ENCODE measurements around the gene BMP8B. TPM values are rescaled to one million over a fixed set of nuclear protein-coding genes. Genes with fewer than 3 reads are reported as not detected.
"Not testable (repeated sequence)": the region's sequence is repeated elsewhere in the genome, so short reads cannot be mapped to it uniquely, and the experiment has no call there.

BMP8B gene
- total RNA-seq, 1 donor from 2014 or later = 0.16 TPM

GRCh38 chr1:39808784-39809517, 20.3 kb upstream of the BMP8B start:
- no peak for DNase-seq

- DNase-seq = no peak
These were observed 16.7 kb upstream of the BMP8B start for GRCh38 chr1:39805385-39805784.

GRCh38 chr1:39802496-39803260, 14.0 kb upstream of the BMP8B start:
- no peak for DNase-seq

GRCh38 chr1:39800471-39800835, 11.8 kb upstream of the BMP8B start:
- DNase-seq = no peak

GRCh38 chr1:39799770-39800470, 11.3 kb upstream of the BMP8B start:
- peak; percentile 14 for DNase-seq

GRCh38 chr1:39798859-39799769, 10.4 kb upstream of the BMP8B start:
- peak; percentile 19 for DNase-seq

- DNase-seq = no peak
These were observed 7.0 kb upstream of the BMP8B start for GRCh38 chr1:39795651-39796050.

- DNase-seq = no peak
These were observed 3.2 kb upstream of the BMP8B start for GRCh38 chr1:39791838-39792237.

GRCh38 chr1:39789571-39790110, 976 bp upstream of the BMP8B start:
- no peak for DNase-seq

GRCh38 chr1:39788426-39788757, 273 bp downstream of the BMP8B start:
- no peak for DNase-seq

GRCh38 chr1:39787964-39788363, 701 bp downstream of the BMP8B start:
- DNase-seq = not testable (repeated sequence)

GRCh38 chr1:39787468-39787867, 1.2 kb downstream of the BMP8B start:
- DNase-seq = no peak

GRCh38 chr1:39787108-39787375, 1.6 kb downstream of the BMP8B start:
- DNase-seq = not testable (repeated sequence)

GRCh38 chr1:39786303-39787107, 2.2 kb downstream of the BMP8B start:
- DNase-seq = not testable (repeated sequence)

- DNase-seq = not testable (repeated sequence)
These were observed 6.0 kb downstream of the BMP8B start for GRCh38 chr1:39782685-39783084.

- no peak for DNase-seq
These were observed 6.6 kb downstream of the BMP8B start for GRCh38 chr1:39782103-39782502.

- no peak for DNase-seq
These were observed 7.3 kb downstream of the BMP8B start for GRCh38 chr1:39781349-39781715.

- no peak for DNase-seq
These were observed 8.8 kb downstream of the BMP8B start for GRCh38 chr1:39779821-39780220.

- DNase-seq = no peak
These were observed 9.5 kb downstream of the BMP8B start for GRCh38 chr1:39779137-39779536.

- DNase-seq = not testable (repeated sequence)
These were observed 10.1 kb downstream of the BMP8B start for GRCh38 chr1:39778463-39779099.

GRCh38 chr1:39777896-39778295, 10.8 kb downstream of the BMP8B start:
- DNase-seq = not testable (repeated sequence)
